WTC11 (cell line): ENCODE results near the gene SARM1. TPM values are rescaled to one million over a fixed set of nuclear protein-coding genes. Genes with fewer than 3 reads are reported as not detected.

Experiments used
- ATAC-seq: fragments of 200-7000 bp; cut with Tn5 transposase; 2 replicates; pipeline ENCODE4 v1.10.0; 2021; ENCODE audit warnings: mild to moderate bottlenecking, moderate library complexity
- CTCF ChIA-PET: fragments of 300-600 bp; sonication (Branson Sonifier 250); formaldehyde crosslinking; loops from one replicate; lab custom pipeline; 2021; ENCODE audit warnings: antibody characterized with exemption; lab: Charles Lee
- POLR2A ChIA-PET: fragments of 350-600 bp; sonication (Branson Sonifier 250); formaldehyde crosslinking; loops from one replicate; lab custom pipeline; 2021; ENCODE audit warnings: antibody characterized with exemption; lab: Charles Lee
- DNase-seq: peaks from one replicate; pipeline ENCODE4 v3.0.0; 2021; ENCODE audit warnings: low spot score
- H3K27ac Mint-ChIP-seq: 2 replicates; pipeline ENCODE4 v1.8.0; 2021; ENCODE audit warnings: mixed read lengths
- H3K27me3 Mint-ChIP-seq: 2 replicates; pipeline ENCODE4 v1.8.0; 2021; ENCODE audit warnings: low read depth, mild to moderate bottlenecking, moderate library complexity, mixed read lengths
- H3K36me3 Mint-ChIP-seq: 2 replicates; pipeline ENCODE4 v1.8.0; 2021; ENCODE audit warnings: mixed read lengths
- H3K4me1 Mint-ChIP-seq: 2 replicates; pipeline ENCODE4 v1.8.0; 2022; ENCODE audit warnings: mixed read lengths
- H3K4me3 Mint-ChIP-seq: 2 replicates; pipeline ENCODE4 v1.8.0; 2021; ENCODE audit warnings: mild to moderate bottlenecking, moderate library complexity, mixed read lengths
- H3K9me3 Mint-ChIP-seq: 2 replicates; pipeline ENCODE4 v1.8.0; 2021; ENCODE audit warnings: mixed read lengths
- NR2C2 ChIP-seq: sonication (generic); formaldehyde crosslinking; IDR thresholded peaks from 2 replicates; pipeline ENCODE4 v1.8.0; 2022; ENCODE audit warnings: mild to moderate bottlenecking, missing genetic modification reagents
- PRDM15 ChIP-seq: sonication (generic); formaldehyde crosslinking; IDR thresholded peaks from 2 replicates; pipeline ENCODE4 v1.8.0; 2022; ENCODE audit warnings: missing genetic modification reagents
- ZNF121 ChIP-seq: sonication (generic); formaldehyde crosslinking; IDR thresholded peaks from 2 replicates; pipeline ENCODE4 v1.8.0; 2023; ENCODE audit warnings: missing genetic modification reagents
- total RNA-seq: library from RNA; stranded (reverse); gene quantifications from 3 replicates; pipeline ENCODE4 v1.2.3, GENCODE V29; 2021
- TF ChIP-seq, protein P1 (sequence below): sonication (generic); formaldehyde crosslinking; IDR thresholded peaks from 2 replicates; pipeline ENCODE4 v1.8.1; 2023; ENCODE audit warnings: mild to moderate bottlenecking, missing genetic modification reagents
- TF ChIP-seq, protein P2 (sequence below): sonication (generic); formaldehyde crosslinking; IDR thresholded peaks from 2 replicates; pipeline ENCODE4 v1.8.1; 2022; ENCODE audit warnings: mild to moderate bottlenecking, missing genetic modification reagents, moderate library complexity, borderline replicate concordance
- TF ChIP-seq, protein P3 (sequence below): fragments of 200-600 bp; IDR thresholded peaks from 2 replicates; pipeline ENCODE4 v1.8.0; 2022; ENCODE audit warnings: antibody characterized with exemption
- TF ChIP-seq, protein P4 (sequence below): sonication (generic); formaldehyde crosslinking; IDR thresholded peaks from 2 replicates; pipeline ENCODE4 v1.8.0; 2023; ENCODE audit warnings: missing genetic modification reagents
- TF ChIP-seq, protein P5 (sequence below): fragments of 250-450 bp; sonication (Bioruptor Pico); IDR thresholded peaks from 2 replicates; pipeline ENCODE4 v1.9.0; 2021; ENCODE audit warnings: mild to moderate bottlenecking, borderline replicate concordance

SARM1 gene
- total RNA-seq, 1 experiment from 2014 or later, result 3.8 TPM

GRCh38 chr17:28416703-28417311 is 45.3 kb downstream of the SARM1 start:
- TF ChIP-seq, protein P1, sequence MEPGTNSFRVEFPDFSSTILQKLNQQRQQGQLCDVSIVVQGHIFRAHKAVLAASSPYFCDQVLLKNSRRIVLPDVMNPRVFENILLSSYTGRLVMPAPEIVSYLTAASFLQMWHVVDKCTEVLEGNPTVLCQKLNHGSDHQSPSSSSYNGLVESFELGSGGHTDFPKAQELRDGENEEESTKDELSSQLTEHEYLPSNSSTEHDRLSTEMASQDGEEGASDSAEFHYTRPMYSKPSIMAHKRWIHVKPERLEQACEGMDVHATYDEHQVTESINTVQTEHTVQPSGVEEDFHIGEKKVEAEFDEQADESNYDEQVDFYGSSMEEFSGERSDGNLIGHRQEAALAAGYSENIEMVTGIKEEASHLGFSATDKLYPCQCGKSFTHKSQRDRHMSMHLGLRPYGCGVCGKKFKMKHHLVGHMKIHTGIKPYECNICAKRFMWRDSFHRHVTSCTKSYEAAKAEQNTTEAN (CRISPR knock-in tag), result no peak
- TF ChIP-seq, protein P2, sequence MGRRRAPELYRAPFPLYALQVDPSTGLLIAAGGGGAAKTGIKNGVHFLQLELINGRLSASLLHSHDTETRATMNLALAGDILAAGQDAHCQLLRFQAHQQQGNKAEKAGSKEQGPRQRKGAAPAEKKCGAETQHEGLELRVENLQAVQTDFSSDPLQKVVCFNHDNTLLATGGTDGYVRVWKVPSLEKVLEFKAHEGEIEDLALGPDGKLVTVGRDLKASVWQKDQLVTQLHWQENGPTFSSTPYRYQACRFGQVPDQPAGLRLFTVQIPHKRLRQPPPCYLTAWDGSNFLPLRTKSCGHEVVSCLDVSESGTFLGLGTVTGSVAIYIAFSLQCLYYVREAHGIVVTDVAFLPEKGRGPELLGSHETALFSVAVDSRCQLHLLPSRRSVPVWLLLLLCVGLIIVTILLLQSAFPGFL (CRISPR knock-in tag), result no peak
- TF ChIP-seq, protein P3, sequence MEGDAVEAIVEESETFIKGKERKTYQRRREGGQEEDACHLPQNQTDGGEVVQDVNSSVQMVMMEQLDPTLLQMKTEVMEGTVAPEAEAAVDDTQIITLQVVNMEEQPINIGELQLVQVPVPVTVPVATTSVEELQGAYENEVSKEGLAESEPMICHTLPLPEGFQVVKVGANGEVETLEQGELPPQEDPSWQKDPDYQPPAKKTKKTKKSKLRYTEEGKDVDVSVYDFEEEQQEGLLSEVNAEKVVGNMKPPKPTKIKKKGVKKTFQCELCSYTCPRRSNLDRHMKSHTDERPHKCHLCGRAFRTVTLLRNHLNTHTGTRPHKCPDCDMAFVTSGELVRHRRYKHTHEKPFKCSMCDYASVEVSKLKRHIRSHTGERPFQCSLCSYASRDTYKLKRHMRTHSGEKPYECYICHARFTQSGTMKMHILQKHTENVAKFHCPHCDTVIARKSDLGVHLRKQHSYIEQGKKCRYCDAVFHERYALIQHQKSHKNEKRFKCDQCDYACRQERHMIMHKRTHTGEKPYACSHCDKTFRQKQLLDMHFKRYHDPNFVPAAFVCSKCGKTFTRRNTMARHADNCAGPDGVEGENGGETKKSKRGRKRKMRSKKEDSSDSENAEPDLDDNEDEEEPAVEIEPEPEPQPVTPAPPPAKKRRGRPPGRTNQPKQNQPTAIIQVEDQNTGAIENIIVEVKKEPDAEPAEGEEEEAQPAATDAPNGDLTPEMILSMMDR, result peak; percentile 70; the same call in 1 of the 2 replicates
- peak; percentile 76 for TF ChIP-seq ZNF121
- TF ChIP-seq, all 79 proteins: peak for 2
- H3K36me3 Mint-ChIP-seq, result no peaks in the 10 kb centered on the region
- H3K9me3 Mint-ChIP-seq, result no peaks in the 10 kb centered on the region
- peak; percentile 72 for DNase-seq
- ChIA-PET POLR2A (interaction anchor here (0.6 to 1.5 kb wide), 2 partner anchors 9 to 29 kb away, joined by 5 to 6 read pairs; no protein-coding TSS in a partner anchor), CTCF (interaction anchor here (0.6 to 3.7 kb wide), 53 partner anchors 9 to 375 kb away, joined by 3 to 63 read pairs (median 5); partner anchors contain the start of genes IFT20, PIGS, POLDIP2 and SARM1)
- peak; percentile 95 for ATAC-seq
- H3K4me1 Mint-ChIP-seq, result peaks cover 13% of the 10 kb centered on the region
- no peak overlapping the region for H3K4me3 Mint-ChIP-seq
- H3K27ac Mint-ChIP-seq, result no peak overlapping the region
- peaks cover 63% of the 10 kb centered on the region for H3K27me3 Mint-ChIP-seq

- no peaks in the 10 kb centered on the region for H3K36me3 Mint-ChIP-seq
These were observed 50.4 kb downstream of the SARM1 start for GRCh38 chr17:28421787-28422305.

More at GRCh38 chr17:28421787-28422305, 50.4 kb downstream of the SARM1 start:
- Mint-ChIP-seq H3K4me3 (no peak overlapping the region), H3K27me3 (peaks cover 28% of the 10 kb centered on the region), H3K9me3 (no peaks in the 10 kb centered on the region)
- no peak for ATAC-seq
- CTCF ChIA-PET, result interaction anchor here (1.0 to 1.4 kb wide), 3 partner anchors 9 to 129 kb away, joined by 3 to 7 read pairs (median 3); no protein-coding TSS in a partner anchor
- TF ChIP-seq PRDM15 (CRISPR knock-in tag), result no peak
- TF ChIP-seq NR2C2 (CRISPR knock-in tag), result no peak
- no peak for TF ChIP-seq ZNF121
- TF ChIP-seq, protein P4, sequence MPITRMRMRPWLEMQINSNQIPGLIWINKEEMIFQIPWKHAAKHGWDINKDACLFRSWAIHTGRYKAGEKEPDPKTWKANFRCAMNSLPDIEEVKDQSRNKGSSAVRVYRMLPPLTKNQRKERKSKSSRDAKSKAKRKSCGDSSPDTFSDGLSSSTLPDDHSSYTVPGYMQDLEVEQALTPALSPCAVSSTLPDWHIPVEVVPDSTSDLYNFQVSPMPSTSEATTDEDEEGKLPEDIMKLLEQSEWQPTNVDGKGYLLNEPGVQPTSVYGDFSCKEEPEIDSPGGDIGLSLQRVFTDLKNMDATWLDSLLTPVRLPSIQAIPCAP (CRISPR knock-in tag), result no peak
- TF ChIP-seq, protein P5, sequence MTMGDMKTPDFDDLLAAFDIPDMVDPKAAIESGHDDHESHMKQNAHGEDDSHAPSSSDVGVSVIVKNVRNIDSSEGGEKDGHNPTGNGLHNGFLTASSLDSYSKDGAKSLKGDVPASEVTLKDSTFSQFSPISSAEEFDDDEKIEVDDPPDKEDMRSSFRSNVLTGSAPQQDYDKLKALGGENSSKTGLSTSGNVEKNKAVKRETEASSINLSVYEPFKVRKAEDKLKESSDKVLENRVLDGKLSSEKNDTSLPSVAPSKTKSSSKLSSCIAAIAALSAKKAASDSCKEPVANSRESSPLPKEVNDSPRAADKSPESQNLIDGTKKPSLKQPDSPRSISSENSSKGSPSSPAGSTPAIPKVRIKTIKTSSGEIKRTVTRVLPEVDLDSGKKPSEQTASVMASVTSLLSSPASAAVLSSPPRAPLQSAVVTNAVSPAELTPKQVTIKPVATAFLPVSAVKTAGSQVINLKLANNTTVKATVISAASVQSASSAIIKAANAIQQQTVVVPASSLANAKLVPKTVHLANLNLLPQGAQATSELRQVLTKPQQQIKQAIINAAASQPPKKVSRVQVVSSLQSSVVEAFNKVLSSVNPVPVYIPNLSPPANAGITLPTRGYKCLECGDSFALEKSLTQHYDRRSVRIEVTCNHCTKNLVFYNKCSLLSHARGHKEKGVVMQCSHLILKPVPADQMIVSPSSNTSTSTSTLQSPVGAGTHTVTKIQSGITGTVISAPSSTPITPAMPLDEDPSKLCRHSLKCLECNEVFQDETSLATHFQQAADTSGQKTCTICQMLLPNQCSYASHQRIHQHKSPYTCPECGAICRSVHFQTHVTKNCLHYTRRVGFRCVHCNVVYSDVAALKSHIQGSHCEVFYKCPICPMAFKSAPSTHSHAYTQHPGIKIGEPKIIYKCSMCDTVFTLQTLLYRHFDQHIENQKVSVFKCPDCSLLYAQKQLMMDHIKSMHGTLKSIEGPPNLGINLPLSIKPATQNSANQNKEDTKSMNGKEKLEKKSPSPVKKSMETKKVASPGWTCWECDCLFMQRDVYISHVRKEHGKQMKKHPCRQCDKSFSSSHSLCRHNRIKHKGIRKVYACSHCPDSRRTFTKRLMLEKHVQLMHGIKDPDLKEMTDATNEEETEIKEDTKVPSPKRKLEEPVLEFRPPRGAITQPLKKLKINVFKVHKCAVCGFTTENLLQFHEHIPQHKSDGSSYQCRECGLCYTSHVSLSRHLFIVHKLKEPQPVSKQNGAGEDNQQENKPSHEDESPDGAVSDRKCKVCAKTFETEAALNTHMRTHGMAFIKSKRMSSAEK (CRISPR knock-in tag), result no peak
- TF ChIP-seq, all 79 proteins: peak for 0
- Mint-ChIP-seq H3K4me1 (no peaks in the 10 kb centered on the region), H3K27ac (no peak overlapping the region)
- no peak for DNase-seq
- POLR2A ChIA-PET, result no interaction called here
